Stimulated activated CD8-positive, alpha-beta memory T cell treated with anti-CD3 and anti-CD28 coated beads, Interleukin-2, amount 100 ng/mL, for 1 hour (primary cell): ENCODE data around the gene PRTN3.
A peak's percentile ranks its signal among the peaks of the same experiment; 100 is the strongest.
"Not testable (repeated sequence)": the region's sequence is repeated elsewhere in the genome, so short reads cannot be mapped to it uniquely, and the experiment has no call there.

ENCODE experiments used
- DNase-seq, 2 donors: peaks; one replicate each; pipeline ENCODE4 v3.0.0-alpha.2; 2020; ENCODE audit warnings: low read depth in 2 of 2

Gene PRTN3

DNA sequence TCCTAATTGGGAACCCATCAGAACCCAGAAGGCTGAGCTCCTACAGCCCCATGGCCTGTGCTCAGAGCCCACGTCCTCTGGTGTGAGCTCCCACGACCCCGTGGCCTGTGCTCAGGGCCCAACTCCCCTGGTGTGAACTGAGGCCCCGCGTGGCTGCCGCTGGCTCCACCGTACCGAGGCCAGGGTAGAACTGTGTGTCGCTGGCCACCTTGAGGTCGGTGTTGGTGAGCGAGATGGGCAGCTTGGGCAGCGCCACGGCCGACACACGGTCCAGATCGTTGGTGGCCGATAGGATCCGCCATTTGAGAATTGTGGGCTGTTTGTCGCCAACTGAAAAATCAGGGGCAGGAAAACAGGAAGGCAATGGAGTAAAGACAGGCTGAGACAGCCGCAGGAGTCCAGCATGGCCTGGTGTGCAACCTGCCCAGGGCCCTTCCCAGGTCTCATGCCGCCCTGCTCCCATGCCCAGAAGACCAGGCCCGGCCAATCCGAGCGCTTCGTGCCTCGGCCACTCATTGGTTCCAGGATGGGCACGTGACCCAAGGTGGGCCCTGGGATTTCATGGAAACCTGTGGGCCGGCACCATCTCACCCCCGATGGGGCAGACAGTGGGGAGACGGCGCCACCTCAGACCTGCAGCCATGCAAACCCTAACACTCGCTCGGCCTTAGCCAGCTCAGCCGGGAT, 40.7 kb downstream of the PRTN3 start:
- no peak for DNase-seq

DNA sequence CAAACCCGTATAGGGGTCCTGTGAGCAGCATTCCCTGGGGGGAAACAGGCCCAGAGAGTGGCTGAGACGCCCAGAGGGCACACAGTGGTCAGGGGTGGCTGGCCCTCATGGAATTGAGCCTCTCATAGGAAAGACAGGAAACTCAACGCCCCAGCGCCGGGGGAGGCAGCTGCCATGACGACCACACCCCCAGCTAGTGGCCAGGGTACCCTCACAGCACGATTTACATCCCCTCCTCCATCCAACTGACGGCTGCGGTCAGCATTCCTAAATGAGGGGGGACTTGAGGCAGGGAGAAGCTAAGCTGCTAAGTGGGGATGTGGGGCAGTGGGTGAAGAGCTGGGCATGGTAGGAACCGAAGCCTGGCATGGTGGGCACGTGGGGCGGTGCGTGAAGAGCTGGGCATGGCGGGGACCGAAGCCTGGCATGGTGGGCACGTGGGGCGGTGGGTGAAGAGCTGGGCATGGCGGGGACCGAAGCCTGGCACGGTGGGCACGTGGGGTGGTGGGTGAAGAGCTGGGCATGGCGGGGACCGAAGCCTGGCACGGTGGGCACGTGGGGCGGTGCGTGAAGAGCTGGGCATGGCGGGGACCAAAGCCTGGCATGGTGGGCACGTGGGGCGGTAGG, 42.2 kb downstream of the PRTN3 start:
- no peak for DNase-seq

DNA sequence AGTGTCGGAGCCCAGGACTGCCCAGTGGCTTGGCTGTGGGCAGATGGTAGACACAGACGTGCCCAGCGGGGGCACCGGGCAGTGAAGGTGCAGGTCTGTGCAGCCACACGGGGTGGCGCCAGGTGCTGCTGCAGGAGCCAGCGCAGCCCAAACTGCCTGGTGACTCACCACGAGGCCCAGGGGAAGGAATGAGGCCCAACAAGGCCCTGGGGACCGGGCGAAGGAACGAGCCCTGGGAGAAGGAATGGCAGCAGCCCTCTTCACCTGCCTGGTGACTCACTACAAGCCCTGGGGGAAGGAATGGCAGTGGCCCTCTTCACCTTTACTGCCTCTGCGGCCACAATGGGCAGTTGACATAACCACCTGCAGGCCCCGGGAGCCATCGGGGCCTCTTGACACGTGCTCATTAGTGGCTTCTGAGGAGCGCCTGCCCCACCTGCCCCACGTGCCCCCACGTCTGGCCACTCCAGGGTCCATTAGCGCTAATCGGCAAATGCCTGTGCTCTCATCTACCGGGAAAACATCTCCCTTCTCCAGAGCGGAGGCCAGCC, 42.9 kb downstream of the PRTN3 start:
- DNase-seq = no peak

- no peak for DNase-seq
These were observed 43.8 kb downstream of the PRTN3 start for GRCh38 chr19:884420-885211.

DNA sequence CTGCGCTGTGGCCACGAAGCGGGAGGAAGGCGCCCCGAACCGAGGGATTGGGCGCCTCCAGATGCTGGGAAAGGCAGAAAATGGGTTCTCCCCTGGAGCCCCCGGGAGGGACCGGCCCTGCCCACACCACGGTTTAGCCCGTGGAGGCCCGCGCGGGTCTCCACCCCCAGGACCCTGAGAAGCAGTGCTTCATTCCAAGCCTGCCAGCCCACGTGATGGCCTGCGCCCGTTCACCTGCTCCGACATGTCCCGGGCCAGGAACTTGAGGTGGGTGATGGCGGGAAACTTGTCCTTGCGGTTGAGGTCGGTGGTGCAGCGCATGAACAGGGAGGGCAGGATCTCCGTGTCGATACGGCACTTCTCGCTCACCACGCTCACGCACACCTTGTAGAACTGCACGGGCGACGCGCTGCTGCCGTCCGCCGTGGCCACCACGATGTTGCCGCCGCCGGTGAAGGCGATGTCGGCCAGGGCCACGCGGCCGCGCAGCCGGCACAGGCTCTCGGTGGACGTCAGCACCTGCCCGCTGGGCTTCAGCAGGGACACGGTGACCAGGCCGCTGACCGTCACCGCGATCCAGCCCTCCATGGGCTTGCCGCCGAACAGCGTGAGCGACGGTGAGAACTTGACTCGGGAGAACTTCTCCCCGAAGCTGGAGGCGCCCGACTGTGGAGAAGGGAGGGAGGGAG, 44.9 kb downstream of the PRTN3 start:
- DNase-seq = no peak

DNA sequence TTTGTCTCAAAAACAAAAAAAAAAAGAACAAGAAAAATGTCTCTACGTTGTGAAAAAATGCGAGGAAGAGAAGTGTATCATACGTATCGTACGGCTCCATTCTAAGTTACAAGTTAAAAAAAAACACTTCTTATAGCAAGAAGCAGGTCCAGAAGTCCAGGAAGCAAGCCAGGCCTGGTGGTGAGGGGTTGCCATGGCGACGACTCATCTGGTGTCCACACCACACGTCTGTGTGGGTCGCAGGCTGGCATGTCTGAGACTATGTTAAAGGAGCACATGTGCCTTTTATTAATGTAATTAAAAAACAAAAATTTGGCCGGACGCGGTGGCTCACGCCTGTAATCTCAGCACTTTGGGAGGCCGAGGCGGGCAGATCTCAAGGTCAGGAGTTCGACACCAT, 46.3 kb downstream of the PRTN3 start:
- DNase-seq = no peak

DNA sequence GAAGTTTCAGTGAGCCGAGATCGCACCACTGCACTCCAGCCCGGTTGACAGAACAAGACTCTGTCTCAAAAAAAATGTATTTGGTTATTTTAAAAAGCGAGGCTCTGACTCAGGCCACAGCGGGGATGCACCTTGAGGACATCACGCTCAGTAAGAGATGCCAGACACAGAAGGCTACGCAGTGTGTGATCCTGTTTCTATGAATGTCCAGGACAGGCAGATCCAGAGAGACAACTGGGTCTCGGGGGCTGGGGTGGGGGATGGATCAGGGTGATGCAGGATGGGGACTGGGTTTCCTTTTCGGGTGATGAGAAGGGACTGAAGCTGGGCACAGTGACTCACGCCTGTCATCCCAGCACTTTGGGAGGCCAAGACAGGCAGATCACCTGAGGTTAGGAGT, 46.8 kb downstream of the PRTN3 start:
- no peak for DNase-seq

- DNase-seq = peak; percentile 24 to 45
These were observed 48.0 kb downstream of the PRTN3 start for GRCh38 chr19:888581-889385.

GRCh38 chr19:889662-890295, 49.0 kb downstream of the PRTN3 start:
- no peak for DNase-seq

DNA sequence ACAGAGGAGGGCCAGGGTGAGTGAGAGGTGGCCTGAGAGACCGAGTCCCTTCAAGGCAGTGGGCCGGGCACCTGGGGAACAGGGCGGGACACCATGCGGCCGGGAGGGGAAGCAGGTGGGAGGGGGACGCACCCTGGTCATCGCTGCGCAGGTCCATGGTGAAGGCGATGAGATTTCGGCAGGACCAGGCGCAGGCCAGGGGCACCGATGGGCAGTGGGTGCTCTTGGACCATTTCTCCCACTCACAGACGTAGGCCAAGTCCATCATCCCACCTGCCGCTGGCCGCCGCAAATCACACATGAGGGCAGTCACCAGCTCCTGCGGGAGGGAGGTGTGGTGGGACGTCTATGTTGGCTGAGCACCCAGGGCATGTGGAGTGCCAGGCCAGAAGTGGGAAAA, 50.0 kb downstream of the PRTN3 start:
- no peak for DNase-seq

- not testable (repeated sequence) for DNase-seq
These were observed 50.8 kb downstream of the PRTN3 start for GRCh38 chr19:891421-892200.

DNA sequence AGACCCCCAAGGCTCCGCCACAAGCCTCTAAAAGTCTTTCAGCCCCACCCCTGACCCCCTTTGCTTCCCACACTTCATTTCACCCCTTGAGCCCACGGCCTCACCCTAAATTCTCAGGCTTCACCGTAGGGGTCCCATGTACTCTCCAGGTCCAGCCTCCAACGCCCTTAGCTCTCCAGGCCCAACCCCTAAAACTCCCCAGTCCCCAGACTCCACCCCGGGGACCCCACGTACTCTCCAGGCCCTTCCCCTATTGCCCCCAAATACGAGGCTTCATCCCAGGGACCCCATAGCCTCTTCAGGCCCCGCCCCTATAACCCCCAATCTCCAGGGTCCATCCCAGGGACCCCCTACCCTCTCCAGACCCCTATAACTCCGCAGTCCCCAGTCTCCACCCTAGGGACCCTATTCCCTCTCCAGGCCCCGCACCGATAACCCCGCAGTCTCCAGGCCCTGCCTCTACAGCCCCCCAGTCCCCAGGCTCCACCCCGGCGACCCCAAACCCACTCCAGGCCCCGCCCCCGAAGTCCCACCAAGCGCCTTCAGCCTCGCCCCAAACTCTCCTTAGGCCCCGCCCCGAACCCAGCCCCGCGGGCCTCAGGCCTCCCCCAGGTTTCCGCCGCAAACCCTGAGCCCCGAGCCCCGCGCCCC, 51.6 kb downstream of the PRTN3 start:
- DNase-seq = no peak

DNA sequence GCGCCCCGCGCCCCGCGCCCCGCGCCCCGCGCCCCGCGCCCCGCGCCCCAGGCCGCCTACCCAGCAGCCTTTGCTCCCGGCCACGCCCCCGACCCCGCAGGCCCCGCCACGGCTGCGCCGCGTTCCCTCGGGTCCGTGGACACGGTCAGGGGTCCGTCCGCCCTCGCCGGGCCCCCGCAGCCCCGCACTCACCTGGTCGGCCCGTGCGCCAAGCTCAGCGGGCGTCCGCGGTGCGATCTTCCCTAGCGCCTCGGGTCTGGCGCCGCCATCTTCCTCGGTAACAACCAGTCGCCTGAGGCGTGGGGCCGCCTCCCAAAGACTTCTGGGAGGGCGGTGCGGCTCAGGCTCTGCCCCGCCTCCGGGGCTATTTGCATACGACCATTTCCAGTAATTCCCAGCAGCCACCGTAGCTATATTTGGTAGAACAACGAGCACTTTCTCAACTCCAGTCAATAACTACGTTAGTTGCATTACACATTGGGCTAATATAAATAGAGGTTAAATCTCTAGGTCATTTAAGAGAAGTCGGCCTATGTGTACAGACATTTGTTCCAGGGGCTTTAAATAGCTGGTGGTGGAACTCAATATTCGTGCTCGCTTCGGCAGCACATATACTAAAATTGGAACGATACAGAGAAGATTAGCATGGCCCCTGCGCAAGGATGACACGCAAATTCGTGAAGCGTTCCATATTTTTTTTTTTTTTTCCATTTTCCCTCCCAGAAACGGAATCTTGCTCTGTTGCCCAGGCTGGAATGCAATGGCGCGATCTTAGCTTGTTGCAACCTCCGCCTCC, 52.3 kb downstream of the PRTN3 start, which contains the start of the genes MED16 and RNU6-9:
TSS of gene MED16 (minus strand) at position 294 of the 796 bp plus-strand sequence. CDS start 2,056 bp downstream, outside the sequence.
TSS of gene RNU6-9 (plus strand) at position 591 of the 796 bp plus-strand sequence.
- DNase-seq = peak; percentile 74 to 81

- DNase-seq = no peak
These were observed 55.6 kb downstream of the PRTN3 start for GRCh38 chr19:896434-896833.

- DNase-seq = no peak
These were observed 56.2 kb downstream of the PRTN3 start for GRCh38 chr19:896999-897398.

DNA sequence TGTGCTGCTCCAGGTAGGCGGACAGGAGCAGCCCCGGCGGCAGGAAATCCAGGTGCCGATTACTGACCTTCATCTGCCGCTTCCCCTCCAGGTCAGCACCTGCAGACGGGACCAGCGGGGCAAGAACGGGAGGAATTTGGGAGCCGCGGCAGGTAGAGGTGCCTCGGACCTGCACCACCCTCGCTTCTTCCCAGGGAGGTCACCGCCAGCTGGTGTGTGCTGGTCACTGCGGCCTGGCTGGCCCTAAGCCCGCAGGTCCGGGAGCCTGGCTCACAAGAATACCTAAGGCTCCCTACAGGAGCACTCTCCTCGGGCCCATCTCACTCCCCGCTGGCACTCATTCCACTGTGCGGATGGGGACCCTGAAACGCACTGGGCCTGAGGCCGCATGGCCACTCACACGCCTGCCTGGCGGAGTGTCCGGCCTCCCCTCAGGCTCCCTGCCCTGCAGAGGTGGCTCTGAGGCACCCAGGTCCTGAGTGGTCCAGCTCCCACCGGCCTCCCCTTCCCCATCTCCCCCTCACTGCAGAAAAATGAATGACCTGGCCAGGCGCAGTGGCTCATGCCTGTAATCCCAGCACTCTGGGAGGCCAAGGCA, 56.7 kb downstream of the PRTN3 start:
- DNase-seq = no peak
